Measurements from ENCODE around the gene OAF. TPM values are rescaled to one million over a fixed set of nuclear protein-coding genes. Genes with fewer than 3 reads are reported as not detected.

OAF gene
- total RNA-seq, 1 experiment from 2014 or later, result 57.6 TPM

GRCh38 chr11:120201653-120202052 lies 9.2 kb upstream of the OAF start:
- DNase-seq (ENCODE audit: low spot score), result no peak

GRCh38 chr11:120203626-120204025 lies 7.2 kb upstream of the OAF start:
- no peak for DNase-seq (ENCODE audit: low spot score)

GRCh38 chr11:120205596-120206161 lies 5.2 kb upstream of the OAF start:
- DNase-seq (ENCODE audit: low spot score), result peak; percentile 62

DNA sequence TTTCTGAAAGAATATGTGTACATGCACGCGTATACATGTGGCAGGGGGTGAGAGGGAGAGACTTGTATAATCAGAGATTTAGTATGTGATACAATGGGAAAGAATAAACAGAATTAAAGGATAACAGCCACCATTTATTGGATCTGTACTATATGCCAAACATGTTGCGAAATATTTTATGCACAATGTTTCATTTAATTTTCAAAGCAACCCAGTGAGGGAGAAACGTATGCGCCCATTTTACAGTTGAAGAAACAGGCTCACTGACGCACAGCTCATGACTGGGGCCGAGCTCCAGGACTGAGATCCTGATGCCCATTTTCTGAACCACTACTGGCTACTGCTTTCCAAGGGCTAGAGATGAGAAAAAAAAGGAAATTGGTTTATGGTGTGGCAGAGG lies 3.3 kb upstream of the OAF start:
- no peak for DNase-seq (ENCODE audit: low spot score)

- no peak for DNase-seq (ENCODE audit: low spot score)
These were observed 2.8 kb upstream of the OAF start for GRCh38 chr11:120208001-120208441.

DNA sequence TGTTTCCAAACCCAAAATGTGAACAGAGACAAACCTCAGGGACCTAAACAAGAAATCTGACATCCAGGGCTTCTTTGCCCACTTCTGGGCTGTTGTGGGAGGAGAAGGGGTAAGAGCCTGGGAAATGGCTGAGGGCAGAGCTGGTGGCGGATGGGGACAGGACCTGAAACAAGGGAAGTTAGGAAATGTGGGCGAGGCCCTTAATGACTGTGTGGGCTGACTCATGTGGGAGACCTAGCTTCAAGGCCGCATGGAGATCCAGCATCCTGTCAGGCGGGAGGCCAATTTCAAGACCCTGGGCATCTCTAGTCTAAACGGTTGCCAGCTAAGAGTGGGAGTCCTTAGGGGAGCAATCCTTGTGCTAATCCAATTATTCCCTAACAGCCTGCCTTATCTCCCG lies 2.1 kb upstream of the OAF start:
- peak; percentile 84 for DNase-seq (ENCODE audit: low spot score)

GRCh38 chr11:120209746-120210625 lies 846 bp upstream of the OAF start:
- DNase-seq (ENCODE audit: low spot score), result no peak

- DNase-seq (ENCODE audit: low spot score), result no peak
These were observed 858 bp downstream of the OAF start for GRCh38 chr11:120211522-120212258.

- DNase-seq (ENCODE audit: low spot score), result no peak
These were observed 1.5 kb downstream of the OAF start for GRCh38 chr11:120212259-120212878.

DNA sequence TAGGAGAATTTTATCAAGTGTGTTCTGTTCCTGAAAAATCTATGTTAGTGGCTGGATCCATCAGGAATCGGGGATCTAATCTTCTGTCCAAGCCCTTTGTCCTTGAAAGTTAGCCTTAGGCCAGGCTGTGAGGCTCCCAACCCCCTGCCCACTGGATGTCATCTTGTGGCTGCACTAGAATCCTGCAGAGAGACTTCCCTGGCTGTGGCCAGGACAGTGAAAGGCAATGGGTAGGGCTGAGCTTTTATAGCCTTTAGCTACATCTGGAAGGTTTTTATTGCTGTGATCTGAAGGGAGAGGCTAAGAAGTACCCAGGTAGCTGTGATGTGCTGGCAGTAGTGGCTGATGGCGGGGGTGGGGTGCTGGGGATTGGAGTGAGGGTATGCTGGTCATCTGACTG lies 2.1 kb downstream of the OAF start:
- DNase-seq (ENCODE audit: low spot score), result no peak

DNA sequence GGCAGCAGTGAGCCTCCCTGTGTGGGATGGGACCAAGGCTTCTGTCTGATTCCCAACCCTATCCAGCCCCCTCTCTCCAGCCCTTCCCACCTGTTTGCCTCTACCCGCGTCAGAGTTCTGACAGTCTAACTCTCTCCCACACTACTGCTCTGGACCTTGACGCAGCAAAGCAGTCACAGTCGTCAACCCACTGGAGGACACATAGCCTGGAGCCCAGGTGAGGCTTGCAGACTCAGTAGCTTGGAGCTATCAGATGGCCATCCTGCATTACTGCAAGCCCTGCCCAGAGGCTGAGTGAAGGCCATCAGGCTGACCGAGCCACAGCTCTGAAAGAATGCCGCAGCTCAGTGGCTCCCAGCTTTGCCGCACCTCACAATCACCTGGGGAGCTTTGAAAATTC lies 3.7 kb downstream of the OAF start:
- DNase-seq (ENCODE audit: low spot score), result no peak

DNA sequence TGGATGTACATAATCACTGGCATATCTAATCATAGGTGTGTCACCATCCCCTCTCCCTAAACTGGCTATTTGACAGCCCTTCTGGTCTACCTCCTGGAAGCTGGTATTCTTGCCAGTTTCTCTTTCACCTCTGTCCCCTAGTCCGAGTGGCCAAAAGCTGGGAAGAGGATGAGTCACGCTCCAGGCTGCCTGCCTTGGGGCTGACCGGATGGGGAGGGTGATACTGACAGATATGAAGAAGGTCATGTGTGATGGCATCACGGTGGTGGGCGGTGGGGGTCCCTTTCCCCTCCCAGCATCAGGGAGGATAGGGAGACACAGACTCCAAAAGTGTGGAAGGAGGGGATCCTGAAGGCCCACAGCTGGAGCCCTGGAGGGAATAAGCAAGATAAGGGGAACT lies 4.8 kb downstream of the OAF start:
- DNase-seq (ENCODE audit: low spot score), result peak; percentile 68

- no peak for DNase-seq (ENCODE audit: low spot score)
These were observed 5.7 kb downstream of the OAF start for GRCh38 chr11:120216426-120217102.

- DNase-seq (ENCODE audit: low spot score), result no peak
These were observed 6.7 kb downstream of the OAF start for GRCh38 chr11:120217526-120217925.

- no peak for DNase-seq (ENCODE audit: low spot score)
These were observed 7.3 kb downstream of the OAF start for GRCh38 chr11:120217941-120218694.

DNA sequence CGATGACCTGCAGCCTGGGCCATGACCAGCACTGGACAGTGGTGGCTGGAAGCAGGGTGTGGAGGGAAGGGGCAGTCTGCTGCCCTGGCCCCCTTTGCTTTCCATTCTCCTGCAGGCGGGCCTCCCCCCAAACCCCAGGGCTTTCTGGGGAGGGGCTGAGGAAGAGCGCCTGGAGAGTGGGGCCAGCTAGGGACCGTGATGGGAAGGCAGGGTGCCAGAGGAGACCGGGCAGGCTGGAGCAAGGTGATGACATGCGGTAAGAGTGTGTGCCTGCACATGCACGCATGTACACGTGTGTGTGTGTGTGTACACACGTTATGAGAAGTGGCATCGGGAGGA lies 7.8 kb downstream of the OAF start:
- DNase-seq (ENCODE audit: low spot score), result no peak

- no peak for DNase-seq (ENCODE audit: low spot score)
These were observed 8.6 kb downstream of the OAF start for GRCh38 chr11:120219232-120219937.

GRCh38 chr11:120219938-120220746 lies 9.3 kb downstream of the OAF start:
- DNase-seq (ENCODE audit: low spot score), result no peak

- no peak for DNase-seq (ENCODE audit: low spot score)
These were observed 9.9 kb downstream of the OAF start for GRCh38 chr11:120220747-120221037.
